ENCODE results near the gene PLCL2.
"Not testable (repeated sequence)": the region's sequence is repeated elsewhere in the genome, so short reads cannot be mapped to it uniquely, and the experiment has no call there.

Gene PLCL2

DNA sequence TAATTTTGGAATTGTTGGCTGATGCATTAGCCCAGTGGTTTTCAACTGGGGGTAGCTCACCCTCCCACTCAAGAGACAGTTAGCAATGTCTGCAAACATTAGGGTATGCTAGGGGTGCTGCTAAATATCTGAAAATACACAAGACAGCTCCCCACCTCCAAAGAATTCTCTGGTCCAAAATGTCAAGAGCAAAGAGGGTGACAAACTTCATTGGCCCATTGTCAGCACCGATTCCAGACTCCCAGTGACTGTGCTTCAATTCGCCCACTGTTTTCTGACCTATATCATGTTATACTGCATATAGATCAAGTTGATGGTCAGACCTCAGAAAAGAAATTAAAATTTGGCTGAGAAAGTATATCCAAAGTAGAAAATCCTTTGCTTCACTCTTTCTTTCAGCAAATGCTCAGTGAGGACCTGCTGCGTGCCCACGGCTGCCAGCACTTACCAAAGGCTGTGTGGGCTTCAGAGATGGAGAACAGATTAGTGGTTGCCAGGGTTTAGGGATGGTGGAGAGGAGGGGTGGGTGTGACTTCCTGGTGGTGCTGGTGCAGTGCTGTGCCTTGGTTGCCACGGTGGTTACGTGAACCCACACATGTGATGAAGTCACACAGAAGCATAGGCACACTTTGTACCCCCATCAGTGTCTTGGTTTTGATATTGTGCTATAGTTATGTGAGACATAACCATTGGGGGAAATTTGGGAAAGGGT, 204.0 kb downstream of the PLCL2 start:
- DNase-seq = no peak

DNA sequence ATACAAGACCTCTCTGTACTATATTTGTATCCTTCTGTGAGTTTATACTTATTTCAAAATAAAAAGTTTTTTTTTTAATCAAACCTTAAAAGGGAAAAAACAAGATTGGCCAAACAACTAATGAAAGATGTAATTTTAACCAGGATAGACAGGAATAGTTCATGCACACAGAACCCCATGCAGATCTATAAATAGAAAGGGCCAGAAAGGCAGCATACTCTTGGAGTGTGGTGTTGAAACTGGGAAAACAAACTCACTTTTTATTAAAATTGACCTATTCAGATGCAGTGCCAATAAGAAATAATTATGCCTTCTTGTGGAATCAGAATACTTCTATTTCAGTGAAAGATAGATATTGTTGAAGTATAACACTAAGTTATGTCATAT, 204.6 kb downstream of the PLCL2 start:
- DNase-seq = no peak

DNA sequence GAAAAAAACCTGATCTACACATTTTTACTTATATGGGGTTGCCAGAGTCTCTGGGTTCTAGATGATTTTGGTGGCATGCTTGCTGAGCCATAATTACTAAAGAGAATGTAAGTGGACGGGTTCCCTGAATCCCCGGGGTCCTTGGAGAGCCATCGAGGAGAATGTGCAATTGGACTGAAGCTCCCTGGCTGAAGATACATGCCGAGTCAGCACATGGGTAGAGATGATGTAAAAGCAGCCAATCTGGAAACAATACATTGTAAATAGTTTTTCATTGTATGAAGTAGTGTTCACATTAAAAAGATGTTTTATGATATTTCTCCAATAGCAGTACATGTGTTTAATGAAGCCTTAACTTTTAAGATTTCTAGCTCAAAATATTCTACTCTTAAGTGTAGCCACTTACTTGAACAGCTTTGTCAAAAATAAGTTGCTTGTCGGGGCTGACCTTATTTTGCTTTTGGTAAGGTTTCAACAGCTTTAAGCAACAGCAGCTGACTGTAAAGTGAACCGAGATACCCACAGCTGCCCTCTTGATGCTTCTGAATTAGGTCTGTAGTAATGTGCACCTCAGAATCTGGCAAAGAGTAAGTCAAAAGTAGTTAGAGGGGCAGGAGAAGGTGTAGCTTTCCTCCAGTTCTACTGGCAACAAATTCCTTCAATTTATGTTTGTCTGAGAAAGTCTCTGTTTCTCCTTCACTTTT, 205.7 kb downstream of the PLCL2 start:
- DNase-seq = no peak

DNA sequence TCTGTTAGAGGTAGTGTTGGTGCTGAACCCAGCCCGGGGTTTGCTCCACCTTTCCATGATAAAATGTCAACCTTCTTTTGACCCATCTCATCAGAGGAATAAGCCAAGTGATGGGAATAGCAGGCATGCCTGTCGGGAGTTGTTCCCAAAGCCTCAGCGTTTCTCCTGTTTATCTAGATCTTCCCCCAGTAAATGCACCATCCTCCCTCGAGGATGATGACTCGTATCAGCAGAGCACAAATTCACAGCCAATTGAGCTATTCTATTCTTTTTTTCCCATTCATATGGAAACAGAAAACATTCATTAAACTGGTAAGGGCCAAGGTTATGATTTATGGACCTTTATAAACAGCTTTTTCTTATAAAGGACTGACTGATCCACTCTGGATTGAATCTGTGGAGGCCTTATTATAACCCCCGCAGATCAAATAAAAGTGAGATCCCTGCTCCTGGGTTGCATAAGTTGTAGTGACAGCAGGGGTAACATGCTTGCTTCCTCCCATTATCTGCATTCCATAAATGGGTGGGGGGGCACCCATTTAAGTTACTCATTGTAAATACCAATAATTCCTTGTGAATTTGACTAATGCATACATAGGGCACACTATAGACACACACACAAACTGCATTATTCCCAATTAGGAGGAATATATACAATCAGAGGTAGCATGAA, 207.3 kb downstream of the PLCL2 start:
- DNase-seq = no peak

DNA sequence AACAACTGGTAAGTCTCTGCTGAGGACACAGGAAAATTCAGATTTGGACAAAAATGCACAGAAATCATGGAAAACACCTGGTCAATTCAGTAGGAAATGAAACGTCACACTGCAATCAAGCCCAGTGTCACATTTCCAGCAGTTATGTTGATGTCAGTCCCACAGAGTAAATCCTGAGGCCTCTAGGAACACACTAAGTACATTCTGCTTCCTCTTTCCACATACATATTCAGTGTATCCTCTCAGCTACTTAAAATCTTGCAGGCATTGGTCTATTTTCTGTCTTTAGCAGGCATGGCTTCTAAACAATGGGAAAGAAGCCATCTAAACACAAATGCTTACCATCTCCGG, 207.8 kb downstream of the PLCL2 start:
- no peak for DNase-seq

DNA sequence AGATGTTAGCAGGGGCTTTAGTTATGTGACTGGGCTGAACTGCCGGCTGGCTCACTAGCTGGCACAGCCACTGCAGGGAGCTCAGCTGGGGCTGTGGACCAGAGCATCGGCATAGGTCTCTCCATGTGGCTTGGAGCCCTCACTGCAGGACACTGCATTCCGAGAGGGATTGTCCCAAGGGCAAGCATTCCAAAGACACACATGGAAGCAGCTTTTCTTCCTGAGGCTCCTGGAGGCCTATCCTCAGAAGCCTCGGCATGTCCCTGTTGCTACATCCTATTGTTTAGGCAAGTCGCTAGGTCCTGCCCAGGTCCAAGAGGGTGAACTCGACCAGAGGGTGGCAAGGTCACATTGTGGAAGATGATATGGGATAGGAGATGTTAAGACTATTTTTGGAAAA, 209.8 kb downstream of the PLCL2 start:
- no peak for DNase-seq

DNA sequence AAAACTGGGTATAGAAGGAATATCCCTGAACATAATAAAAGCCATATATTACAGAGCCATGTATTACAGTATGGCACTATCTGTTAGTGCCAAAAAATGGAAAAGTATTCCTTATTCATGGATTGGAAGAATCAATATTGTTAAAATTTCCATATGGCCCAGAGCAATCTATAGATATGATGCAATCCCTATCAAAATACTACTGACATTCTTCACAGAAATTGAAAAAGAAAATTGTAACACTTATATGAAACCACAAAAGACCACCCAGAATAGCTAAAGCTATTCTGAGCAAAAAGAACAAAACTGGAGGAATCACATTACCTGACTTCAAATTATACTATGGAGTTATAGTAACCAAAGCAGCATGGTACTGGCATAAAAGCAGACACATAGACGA, 218.8 kb downstream of the PLCL2 start:
- DNase-seq = no peak

DNA sequence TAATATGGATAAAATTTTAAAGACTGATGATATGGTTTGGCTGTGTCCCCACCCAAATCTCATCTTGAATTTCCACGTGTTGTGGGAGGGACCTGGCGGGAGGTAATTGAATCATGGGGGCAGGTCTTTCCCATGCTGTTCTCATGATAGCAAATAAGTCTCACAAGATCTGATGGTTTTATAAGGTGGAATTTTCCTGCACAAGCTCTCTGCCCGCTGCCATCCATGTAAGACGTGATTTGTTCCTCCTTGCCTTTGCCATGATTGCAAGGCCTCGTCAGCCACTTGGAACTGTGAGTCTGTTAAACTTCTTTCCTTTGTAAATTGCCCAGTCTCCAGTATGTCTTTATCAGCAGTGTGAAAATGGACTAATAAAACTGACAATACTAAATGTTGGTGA, 222.0 kb downstream of the PLCL2 start:
- DNase-seq = not testable (repeated sequence)

DNA sequence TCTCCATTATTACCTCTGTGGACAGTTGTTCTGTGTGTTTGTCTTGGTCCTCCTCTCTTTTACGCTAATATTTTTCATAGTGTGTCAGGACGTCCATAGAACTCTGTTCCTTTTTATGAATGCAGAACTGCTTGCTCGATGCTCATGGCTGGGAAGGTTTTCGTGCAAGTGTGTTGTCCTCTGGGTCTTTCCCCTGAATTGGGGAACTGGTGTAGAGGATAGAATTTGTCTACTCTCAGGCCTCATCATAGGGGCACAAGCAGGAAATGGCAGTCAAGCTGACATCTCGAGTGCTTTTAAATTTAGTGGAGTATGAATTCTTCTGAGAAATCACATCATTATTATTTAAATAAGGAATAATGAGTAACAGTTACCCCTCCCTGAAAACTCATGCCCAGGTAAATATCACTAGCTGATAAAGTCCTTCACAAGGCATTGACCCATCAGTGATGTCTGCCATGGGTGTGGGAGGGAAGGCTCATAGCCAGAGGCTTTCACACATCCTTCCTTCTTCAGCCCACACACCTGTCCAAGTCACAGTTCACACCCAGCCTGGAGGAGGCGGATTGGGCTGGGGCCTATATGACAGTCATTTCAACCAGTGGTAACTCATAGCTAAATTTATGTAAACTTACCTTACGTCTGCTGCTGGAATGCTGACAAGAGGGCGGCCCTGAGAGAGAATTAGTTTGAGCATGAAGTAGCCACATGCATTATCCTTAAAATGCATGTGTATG, 226.1 kb downstream of the PLCL2 start:
- no peak for DNase-seq

DNA sequence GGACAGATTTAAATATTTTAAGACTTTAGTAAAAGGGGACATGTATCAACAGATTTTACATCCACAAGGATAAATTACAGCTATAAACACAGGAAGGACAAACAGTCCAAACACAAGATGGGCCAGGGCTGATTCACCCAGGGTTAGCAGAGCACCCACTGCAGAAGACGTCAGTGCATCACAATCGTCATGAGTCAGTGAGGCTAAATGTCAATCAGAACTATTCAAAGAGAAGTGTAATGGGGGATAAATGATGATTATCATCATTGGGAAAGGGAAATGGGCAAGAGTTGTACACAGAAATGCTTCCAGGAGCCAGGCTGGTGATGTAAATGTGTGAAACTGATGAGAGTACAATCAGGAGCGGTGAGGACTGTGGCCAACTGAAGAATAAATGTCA, 226.8 kb downstream of the PLCL2 start:
- no peak for DNase-seq

DNA sequence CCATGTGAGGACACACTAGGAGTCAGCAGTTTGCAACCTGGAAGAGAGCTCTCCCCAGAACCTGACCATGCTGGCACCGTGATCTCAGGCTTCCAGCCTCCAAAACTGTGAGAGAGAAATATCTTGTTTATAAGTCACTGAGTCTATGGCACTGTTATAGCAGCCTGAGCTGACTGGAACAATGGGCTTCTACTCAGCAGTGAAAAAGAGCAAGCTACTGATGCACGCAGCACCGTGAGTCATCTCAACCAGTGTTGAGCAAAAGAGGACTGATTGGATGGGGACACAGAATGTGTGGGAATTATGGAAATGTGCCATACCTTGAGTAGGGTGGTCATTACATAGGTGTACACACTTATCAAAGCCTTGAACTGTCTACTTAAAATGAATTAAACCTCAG, 230.4 kb downstream of the PLCL2 start:
- DNase-seq = no peak

DNA sequence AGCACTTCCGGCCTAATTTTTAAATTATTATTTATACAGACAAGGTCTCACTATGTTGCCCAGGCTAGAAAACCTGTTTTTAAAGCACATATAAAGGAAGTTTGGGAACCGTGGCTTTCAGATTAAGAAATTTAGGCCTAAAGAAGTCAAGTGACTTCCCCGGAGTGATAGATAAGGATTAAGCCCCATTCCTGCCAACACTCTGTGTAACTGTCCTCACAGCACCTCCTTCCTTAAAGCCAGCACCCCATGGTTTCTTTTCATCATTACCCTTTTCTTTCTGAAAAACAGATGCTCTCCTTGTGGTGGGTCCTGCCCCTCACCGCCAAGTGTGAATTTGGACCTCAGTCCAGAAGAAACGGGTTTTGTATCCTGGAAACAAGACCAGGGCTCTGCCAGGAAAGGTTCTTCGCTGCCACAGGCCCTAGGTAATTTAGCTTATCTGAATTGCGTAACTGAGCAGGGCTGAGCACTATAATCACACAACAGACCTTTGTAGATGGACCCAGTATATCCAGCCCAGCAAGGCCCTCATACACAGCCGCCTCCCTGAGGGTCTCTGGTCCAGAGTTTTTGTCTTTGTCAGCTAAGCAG, 231.3 kb downstream of the PLCL2 start:
- no peak for DNase-seq

DNA sequence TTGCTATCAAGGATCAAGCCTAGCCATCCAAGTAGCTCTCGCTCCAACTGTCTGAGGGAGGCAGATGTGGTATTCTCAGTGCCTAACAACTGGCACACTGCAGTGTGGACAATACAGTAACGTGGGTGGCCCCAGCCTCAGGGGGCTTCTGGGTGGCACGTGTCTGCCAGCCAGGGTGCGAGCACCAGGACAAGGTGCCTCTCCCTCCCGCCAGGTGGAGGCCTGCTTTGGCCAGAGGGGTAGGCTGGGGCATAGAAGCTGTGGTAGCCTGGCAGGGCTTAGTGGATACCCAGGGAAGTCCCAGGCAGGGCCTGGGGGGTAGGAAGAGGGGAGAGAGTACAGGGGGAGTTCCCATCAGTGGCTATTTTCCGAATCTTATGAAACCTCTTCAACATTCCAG, 234.0 kb downstream of the PLCL2 start:
- DNase-seq = no peak

DNA sequence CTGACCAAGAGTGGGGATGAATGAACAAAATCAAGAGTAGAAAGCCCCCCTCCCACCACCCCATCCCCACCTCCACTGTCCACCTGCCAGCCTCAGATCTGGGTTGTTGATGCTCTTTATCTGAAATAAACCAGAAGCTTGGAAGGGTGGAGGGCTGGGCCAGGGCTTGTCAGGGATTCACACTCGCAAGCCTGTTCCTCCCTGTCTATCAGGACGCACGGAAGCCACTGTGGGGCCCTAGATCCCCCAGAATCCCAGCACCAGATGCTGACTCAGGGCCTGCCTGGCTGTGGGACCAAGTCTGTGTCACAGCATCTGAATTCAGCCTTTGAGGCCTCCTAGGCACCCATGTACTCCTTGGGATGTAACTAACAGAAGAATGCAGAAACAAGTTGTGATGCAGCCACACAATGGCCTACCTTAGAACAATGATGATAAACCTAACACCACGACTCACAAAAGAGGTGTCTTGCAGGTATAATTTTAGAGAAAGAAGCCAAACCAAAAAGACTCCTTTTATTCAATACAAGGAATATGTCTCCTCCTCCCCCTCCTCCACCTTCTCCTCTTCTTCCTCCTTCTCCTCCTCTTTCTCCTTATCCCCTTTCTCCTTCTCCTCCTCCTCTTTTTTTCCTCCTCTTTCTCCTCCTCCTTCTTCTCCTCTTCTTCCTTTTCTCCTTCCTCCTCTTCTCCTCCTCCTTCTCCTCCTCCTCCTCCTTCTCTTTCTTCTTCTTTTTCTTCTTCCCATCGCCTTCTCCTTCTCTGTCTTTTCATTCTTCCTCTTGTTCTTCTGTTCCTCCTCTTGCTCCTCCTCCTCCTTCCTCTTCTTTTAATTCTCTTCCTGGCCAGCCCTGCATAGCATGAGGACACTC, 234.7 kb downstream of the PLCL2 start:
- DNase-seq = no peak

DNA sequence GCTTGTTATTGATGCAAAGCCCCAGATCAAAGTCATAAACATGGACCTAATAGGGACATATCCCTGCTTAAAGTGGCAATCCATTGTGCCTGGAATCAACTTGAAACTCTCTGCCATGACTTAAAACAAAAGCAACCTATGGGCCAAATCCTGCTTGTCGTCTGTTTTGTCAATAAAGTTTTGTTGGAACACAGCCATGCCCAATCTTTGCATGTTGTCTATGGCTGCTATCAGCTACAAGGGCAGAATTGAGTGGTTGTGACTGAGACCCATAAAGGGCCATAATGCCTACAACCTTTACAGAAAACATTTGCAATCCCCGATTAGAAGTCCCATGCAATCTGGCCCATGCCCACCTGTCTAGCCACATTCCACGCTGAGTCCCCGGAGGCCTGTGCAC, 235.4 kb downstream of the PLCL2 start:
- DNase-seq = no peak

DNA sequence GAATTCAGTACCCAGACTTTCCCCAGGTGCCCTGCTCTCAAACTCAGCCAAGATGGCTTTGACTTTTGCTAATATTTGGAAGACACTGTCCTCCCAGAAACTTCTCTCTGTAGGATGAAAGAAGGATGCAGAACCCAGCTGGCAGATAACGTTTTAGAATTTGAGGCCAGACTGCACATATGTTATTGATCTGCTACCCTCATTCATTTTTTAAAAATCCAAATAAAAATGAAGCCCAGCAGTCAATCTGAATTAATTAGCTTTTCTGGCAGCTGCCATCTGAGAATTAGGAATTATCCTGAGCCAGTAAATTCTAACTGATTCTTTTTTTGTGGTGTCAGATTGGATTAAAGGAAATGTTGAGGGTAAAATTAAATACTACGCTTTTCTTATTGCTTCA, 236.6 kb downstream of the PLCL2 start:
- DNase-seq = no peak

DNA sequence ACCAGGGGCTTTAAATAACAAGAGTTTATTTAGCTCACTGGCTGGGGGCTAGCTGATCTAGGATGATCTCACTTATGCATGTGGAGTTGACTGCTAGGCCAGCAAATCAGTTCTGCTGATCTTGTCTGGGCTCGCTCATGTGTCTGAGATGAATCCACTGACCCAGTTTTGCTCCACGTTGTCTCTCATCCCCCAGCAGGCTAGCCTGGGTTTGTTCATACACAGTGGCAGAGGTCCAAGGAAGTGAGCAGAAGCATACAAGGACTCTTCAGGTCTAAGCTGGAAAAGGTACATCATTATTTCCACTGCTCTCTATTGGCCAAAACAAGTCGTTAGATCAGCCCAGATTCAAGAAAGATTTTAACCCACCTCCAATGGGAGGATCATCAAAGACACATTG, 238.0 kb downstream of the PLCL2 start:
- DNase-seq = no peak

DNA sequence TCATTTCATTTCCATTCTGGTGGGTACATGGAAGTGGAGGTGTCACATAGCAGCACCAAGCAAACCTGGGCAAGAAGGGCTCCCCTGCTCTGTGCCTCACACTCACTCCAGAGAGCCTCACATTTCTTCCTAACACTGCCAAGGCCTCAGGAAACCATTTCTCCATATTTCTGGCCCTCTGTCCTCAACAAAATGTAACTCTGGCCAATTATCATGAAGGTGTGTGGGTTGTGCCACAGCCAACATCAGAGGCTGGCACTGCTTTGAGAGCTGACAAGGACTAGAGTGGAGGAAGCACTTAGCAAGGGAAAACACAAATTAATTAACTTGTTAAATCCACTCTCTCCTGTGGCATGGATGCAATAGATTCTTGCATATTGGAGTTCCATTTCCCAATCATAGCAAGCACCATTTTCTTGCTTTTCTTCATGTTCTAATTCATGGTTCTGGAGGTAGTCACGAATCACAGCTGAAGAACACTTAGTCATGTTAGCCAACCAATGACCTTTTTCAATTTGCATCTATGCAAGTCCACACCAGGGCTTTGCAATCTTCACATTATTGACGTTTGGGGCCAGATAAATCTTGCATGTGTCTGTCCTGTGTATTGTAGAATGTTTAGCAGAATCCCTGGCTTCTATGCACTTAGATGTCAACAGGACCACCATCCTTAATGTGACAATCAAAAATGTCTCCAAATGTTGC, 241.1 kb downstream of the PLCL2 start:
- DNase-seq = no peak

DNA sequence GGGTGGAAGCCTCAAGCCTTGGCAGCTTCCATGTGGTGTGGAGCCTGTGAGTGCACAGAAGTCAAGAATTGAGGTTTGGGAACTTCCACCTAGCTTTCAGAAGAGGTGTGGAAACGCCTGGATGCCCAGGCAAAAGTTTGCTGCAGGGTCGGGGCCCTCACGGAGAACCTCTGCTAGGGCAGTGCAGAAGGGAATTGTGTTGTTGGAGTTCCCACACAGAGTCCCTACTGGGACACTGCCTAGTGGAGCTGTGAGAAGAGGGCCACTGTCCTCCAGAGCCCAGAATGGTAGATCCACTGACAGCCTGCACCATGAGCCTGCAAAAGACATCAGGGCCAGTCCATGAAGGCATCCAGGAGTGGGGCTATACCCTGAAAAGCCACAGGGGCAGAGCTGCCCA, 243.9 kb downstream of the PLCL2 start:
- not testable (repeated sequence) for DNase-seq

DNA sequence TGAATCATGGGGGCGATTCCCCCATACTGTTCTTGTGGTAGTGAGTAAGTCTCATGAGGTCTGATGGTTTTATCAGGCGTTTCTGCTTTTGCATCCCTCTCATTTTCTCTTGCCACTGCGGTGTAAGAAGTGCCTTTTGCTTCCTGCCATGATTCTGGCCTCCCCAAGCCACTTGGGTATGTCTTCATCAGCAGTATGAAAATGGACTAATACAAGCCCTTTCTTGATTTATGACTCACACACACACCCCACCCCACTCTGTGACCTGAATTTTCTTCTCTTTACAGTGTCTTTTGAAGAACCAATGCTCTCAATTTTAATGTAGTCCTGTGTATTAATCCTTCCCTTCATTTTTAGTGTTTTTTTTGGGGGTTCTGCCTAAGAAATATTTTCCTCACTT, 244.8 kb downstream of the PLCL2 start:
- DNase-seq = no peak

DNA sequence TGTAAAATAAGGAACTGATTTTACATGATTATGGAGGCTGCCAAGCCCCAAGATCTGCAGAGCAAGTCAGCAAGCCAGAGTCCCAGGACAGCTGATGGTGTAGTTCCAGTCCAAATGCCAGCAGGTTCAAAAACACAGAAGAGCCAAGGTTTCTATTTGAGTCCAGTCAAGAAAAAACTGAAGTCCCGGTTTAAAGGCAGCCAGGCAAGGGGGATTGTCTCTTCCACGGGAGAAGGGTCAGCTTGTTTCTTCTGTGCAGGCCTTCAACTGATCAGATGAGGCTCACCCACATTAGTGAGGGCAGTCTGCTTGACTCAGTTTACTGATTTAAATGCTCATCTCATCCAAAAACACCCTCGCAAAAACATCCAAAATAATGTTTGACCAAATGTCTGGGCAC, 246.2 kb downstream of the PLCL2 start:
- DNase-seq = no peak
